K562 (cell line): ENCODE data around the gene MKLN1. TPM values are rescaled to one million over a fixed set of nuclear protein-coding genes. Genes with fewer than 3 reads are reported as not detected.

Source experiments
- BRCA1 ChIP-seq, 2 experiments: fragments of 450-650 bp in 1 of 2; sonication (generic) in 1 of 2; formaldehyde crosslinking in 1 of 2; IDR thresholded peaks; 2 replicates each; pipeline versions ENCODE4 v1.5.0 to v1.6.1; 2017 to 2020; ENCODE audit warnings: mild to moderate bottlenecking in 1 of 2, missing genetic modification reagents in 1 of 2
- CREB1 ChIP-seq, 2 experiments: sonication (generic) in 1 of 2; formaldehyde crosslinking in 1 of 2; IDR thresholded peaks; 2 replicates each; pipeline versions ENCODE4 v1.6.1 to v1.8.0; 2012 to 2022; ENCODE audit warnings: inconsistent platforms in 1 of 2, mild to moderate bottlenecking in 1 of 2, missing genetic modification reagents in 1 of 2, moderate library complexity in 1 of 2
- CREB3 ChIP-seq: fragments of 450-650 bp; conservative IDR thresholded peaks from 2 replicates; pipeline ENCODE4 v1.6.1; 2016; ENCODE audit warnings: missing genetic modification characterization, low read depth, mild to moderate bottlenecking, missing compliant biosample characterization, moderate library complexity
- DNMT1 ChIP-seq: fragments of 450-650 bp; IDR thresholded peaks from 2 replicates; pipeline ENCODE4 v1.6.1; 2016; ENCODE audit warnings: antibody characterized with exemption, mild to moderate bottlenecking
- EP300 ChIP-seq: IDR thresholded peaks from 2 replicates; pipeline ENCODE4 v1.6.1; 2012; ENCODE audit warnings: low read length, improper control_type of control experiment
- FOXM1 ChIP-seq, 2 experiments: fragments of 450-650 bp in 1 of 2; sonication (generic) in 1 of 2; formaldehyde crosslinking in 1 of 2; IDR thresholded peaks; 2 replicates each; pipeline versions ENCODE4 v1.6.1 to v1.9.0; 2017 to 2022; ENCODE audit warnings: low read depth in 2 of 2, mild to moderate bottlenecking in 2 of 2, missing genetic modification reagents in 1 of 2, moderate library complexity in 1 of 2
- HES1 ChIP-seq: fragments of 450-650 bp; IDR thresholded peaks from 2 replicates; pipeline ENCODE4 v1.6.1; 2016; ENCODE audit warnings: low read depth, mild to moderate bottlenecking, moderate library complexity
- MAX ChIP-seq: sonication (generic); formaldehyde crosslinking; IDR thresholded peaks from 2 replicates; pipeline ENCODE4 v1.9.0; 2022; ENCODE audit warnings: mild to moderate bottlenecking, missing genetic modification reagents
- NR2C1 ChIP-seq, 2 experiments: fragments of 450-650 bp; IDR thresholded peaks; 2 replicates each; pipeline ENCODE4 v1.6.1; 2017; ENCODE audit warnings: mild to moderate bottlenecking in 2 of 2, antibody characterized with exemption in 1 of 2, inconsistent platforms in 1 of 2, missing compliant biosample characterization in 1 of 2, missing genetic modification characterization in 1 of 2
- NR4A1 ChIP-seq, 2 experiments: fragments of 250-450 bp in 1 of 2; fragments of 450-650 bp in 1 of 2; sonication (Bioruptor Pico) in 1 of 2; IDR thresholded peaks; 2 replicates each; pipeline versions ENCODE4 v1.4.0 to v1.6.1; 2016 to 2020; ENCODE audit warnings: mild to moderate bottlenecking in 2 of 2, missing compliant biosample characterization in 1 of 2, missing genetic modification characterization in 1 of 2, moderate library complexity in 1 of 2
- PHF20 ChIP-seq: fragments of 450-650 bp; IDR thresholded peaks from 2 replicates; pipeline ENCODE4 v1.6.1; 2018; ENCODE audit not compliant: partially characterized antibody
- PRPF4 ChIP-seq: fragments of 200-400 bp; formaldehyde crosslinking; IDR thresholded peaks from one replicate; pipeline ENCODE4 v1.6.1; 2017; ENCODE audit warnings: low read length, low read depth, mild to moderate bottlenecking; ENCODE audit not compliant: insufficient read depth, poor library complexity, severe bottlenecking
- PURB ChIP-seq: sonication (generic); formaldehyde crosslinking; IDR thresholded peaks from 2 replicates; pipeline ENCODE4 v1.9.0; 2021; ENCODE audit warnings: low read depth, mild to moderate bottlenecking, missing genetic modification reagents
- SMARCE1 ChIP-seq: fragments of 450-650 bp; IDR thresholded peaks from 2 replicates; pipeline ENCODE4 v1.7.1; 2016; ENCODE audit warnings: mild to moderate bottlenecking
- TEAD4 ChIP-seq, 2 experiments: sonication (generic) in 1 of 2; formaldehyde crosslinking in 1 of 2; IDR thresholded peaks; 2 replicates each; pipeline versions ENCODE4 v1.6.1 to v1.8.0; 2012 to 2022; ENCODE audit warnings: borderline replicate concordance in 1 of 2, inconsistent platforms in 1 of 2, low read length in 1 of 2, mild to moderate bottlenecking in 1 of 2, missing genetic modification reagents in 1 of 2
- TSC22D4 ChIP-seq: fragments of 450-650 bp; IDR thresholded peaks from 2 replicates; pipeline ENCODE4 v1.6.1; 2016; ENCODE audit warnings: missing genetic modification characterization, missing biosample characterization, control low read depth
- ZKSCAN8 ChIP-seq: fragments of 200-800 bp; sonication (Bioruptor generic); IDR thresholded peaks from 2 replicates; pipeline ENCODE4 v1.6.1; 2016; ENCODE audit warnings: missing genetic modification characterization, missing compliant biosample characterization
- ZNF766 ChIP-seq: fragments of 200-800 bp; sonication (Bioruptor generic); conservative IDR thresholded peaks from 2 replicates; pipeline ENCODE4 v1.6.1; 2016; ENCODE audit warnings: missing genetic modification characterization, missing compliant biosample characterization
- polyA plus RNA-seq, 8 experiments: library from polyadenylated mRNA; depleted of rRNA in 4 of 8; stranded (reverse) in 5 of 8; unstranded in 3 of 8; fragments of >200 nt; fragmentation: Nextera tagmentation in 2 of 8; fragmentation: Illumina TruSeq in 1 of 8; extraction: Ambion mirVana in 2 of 8; extraction: Trizol in 1 of 8; gene quantifications; 2 replicates each; pipeline versions ENCODE4 v1.2.1 to v1.2.3, GENCODE V29; 2011 to 2014; ENCODE audit warnings: inconsistent platforms in 1 of 8, missing spikeins in 1 of 8
- total RNA-seq, 7 experiments: library from RNA; depleted of rRNA in 6 of 7; stranded (reverse); fragments of >200 nt in 6 of 7; fragmentation: Illumina TruSeq in 2 of 7; extraction: Trizol in 2 of 7; gene quantifications; 2 replicates each; pipeline versions ENCODE4 v1.2.1 to v1.2.3, GENCODE V29; 2011 to 2021; ENCODE audit warnings: low replicate concordance in 1 of 7
- TF ChIP-seq, protein P1 (sequence below): fragments of 450-650 bp; IDR thresholded peaks from 2 replicates; pipeline ENCODE4 v1.6.1; 2017; ENCODE audit warnings: antibody characterized with exemption, mild to moderate bottlenecking

Gene MKLN1
- total and polyA plus RNA-seq, 9 of the 15 experiments (the other 6 are each of a cell fraction or from before 2014, with no cell fraction given), result 18.6 to 80.4 (median 56.0) TPM

GRCh38 chr7:131327049-131327625, 539 bp upstream of the MKLN1 start (continued):
- TF ChIP-seq PHF20 (no peak), PURB (0 out of 2 replicates have a peak, but pooled peaks have one; percentile 87), NR4A1 (CRISPR knock-in tag; IDR thresholded peaks at IDR 0.05) (no peak), NR4A1 (tag; IDR thresholded peaks at IDR 0.05) (peak; percentile 14; the same call in 1 of the 2 replicates), TSC22D4 (tag) (no peak), BRCA1 (IDR thresholded peaks at IDR 0.05) (no peak), BRCA1 (CRISPR knock-in tag; IDR thresholded peaks at IDR 0.05) (no peak), CREB3 (tag) (no peak), SMARCE1 (peak; percentile 44), TEAD4 (IDR thresholded peaks at IDR 0.05; ENCODE audit: low read length) (peak; percentile 16; the same call in 1 of the 2 replicates), TEAD4 (CRISPR knock-in tag; IDR thresholded peaks at IDR 0.05; ENCODE audit: borderline replicate concordance) (no peak), CREB1 (IDR thresholded peaks at IDR 0.05) (no peak), CREB1 (CRISPR knock-in tag; IDR thresholded peaks at IDR 0.05) (0 out of 2 replicates have a peak, but pooled peaks have one; percentile 3), FOXM1 (IDR thresholded peaks at IDR 0.05; ENCODE audit: low read depth) (no peak), FOXM1 (CRISPR knock-in tag; IDR thresholded peaks at IDR 0.05; ENCODE audit: low read depth) (peak; percentile 19; the same call in 1 of the 2 replicates), HES1 (no peak), EP300 (no peak), DNMT1 (no peak), PRPF4 (no peak), NR2C1 (IDR thresholded peaks at IDR 0.05) (no peak), NR2C1 (tag; IDR thresholded peaks at IDR 0.05) (0 out of 2 replicates have a peak, but pooled peaks have one; percentile 27), ZKSCAN8 (CRISPR knock-in tag) (0 out of 2 replicates have a peak, but pooled peaks have one; percentile 22), ZNF766 (CRISPR knock-in tag) (no peak), MAX (no peak)
- TF ChIP-seq, protein P1, sequence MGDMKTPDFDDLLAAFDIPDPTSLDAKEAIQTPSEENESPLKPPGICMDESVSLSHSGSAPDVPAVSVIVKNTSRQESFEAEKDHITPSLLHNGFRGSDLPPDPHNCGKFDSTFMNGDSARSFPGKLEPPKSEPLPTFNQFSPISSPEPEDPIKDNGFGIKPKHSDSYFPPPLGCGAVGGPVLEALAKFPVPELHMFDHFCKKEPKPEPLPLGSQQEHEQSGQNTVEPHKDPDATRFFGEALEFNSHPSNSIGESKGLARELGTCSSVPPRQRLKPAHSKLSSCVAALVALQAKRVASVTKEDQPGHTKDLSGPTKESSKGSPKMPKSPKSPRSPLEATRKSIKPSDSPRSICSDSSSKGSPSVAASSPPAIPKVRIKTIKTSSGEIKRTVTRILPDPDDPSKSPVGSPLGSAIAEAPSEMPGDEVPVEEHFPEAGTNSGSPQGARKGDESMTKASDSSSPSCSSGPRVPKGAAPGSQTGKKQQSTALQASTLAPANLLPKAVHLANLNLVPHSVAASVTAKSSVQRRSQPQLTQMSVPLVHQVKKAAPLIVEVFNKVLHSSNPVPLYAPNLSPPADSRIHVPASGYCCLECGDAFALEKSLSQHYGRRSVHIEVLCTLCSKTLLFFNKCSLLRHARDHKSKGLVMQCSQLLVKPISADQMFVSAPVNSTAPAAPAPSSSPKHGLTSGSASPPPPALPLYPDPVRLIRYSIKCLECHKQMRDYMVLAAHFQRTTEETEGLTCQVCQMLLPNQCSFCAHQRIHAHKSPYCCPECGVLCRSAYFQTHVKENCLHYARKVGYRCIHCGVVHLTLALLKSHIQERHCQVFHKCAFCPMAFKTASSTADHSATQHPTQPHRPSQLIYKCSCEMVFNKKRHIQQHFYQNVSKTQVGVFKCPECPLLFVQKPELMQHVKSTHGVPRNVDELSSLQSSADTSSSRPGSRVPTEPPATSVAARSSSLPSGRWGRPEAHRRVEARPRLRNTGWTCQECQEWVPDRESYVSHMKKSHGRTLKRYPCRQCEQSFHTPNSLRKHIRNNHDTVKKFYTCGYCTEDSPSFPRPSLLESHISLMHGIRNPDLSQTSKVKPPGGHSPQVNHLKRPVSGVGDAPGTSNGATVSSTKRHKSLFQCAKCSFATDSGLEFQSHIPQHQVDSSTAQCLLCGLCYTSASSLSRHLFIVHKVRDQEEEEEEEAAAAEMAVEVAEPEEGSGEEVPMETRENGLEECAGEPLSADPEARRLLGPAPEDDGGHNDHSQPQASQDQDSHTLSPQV, result no peak
